DND-41 (cell line): ENCODE measurements around the gene SLC22A15.

ENCODE experiments used
- ATAC-seq: fragments of 200-7000 bp; cut with Tn5 transposase; 3 replicates; pipeline ENCODE4 v1.9.1; 2021; ENCODE audit warnings: low read depth; ENCODE audit not compliant: insufficient read depth
- DNase-seq: peaks from one replicate; pipeline ENCODE4 v3.0.0-alpha.2; 2020
- H2AFZ ChIP-seq: 2 replicates; pipeline ENCODE4 v1.6.0; 2012; ENCODE audit warnings: low read depth, low read length
- H3K27ac ChIP-seq: 2 replicates; pipeline ENCODE4 v1.5.1; 2012; ENCODE audit warnings: low read length, inconsistent platforms
- H3K27me3 ChIP-seq: fragments of 200-600 bp; sonication (generic); 2 replicates; pipeline ENCODE4 v1.6.0; 2012; ENCODE audit warnings: low read length, mild to moderate bottlenecking, inconsistent platforms; ENCODE audit not compliant: insufficient read depth, poor library complexity
- H3K36me3 ChIP-seq: 2 replicates; pipeline ENCODE4 v1.5.1; 2012; ENCODE audit warnings: low read length, inconsistent platforms; ENCODE audit not compliant: insufficient read depth
- H3K4me1 ChIP-seq: 2 replicates; pipeline ENCODE4 v1.5.1; 2012; ENCODE audit warnings: mild to moderate bottlenecking, low read length; ENCODE audit not compliant: insufficient read depth
- H3K4me2 ChIP-seq: 2 replicates; pipeline ENCODE4 v1.6.0; 2012; ENCODE audit warnings: mild to moderate bottlenecking, moderate library complexity, low read length, inconsistent platforms; ENCODE audit not compliant: insufficient read depth
- H3K4me3 ChIP-seq, 2 experiments: fragments of 200-600 bp in 1 of 2; shearing (Covaris generic) in 1 of 2; 2 replicates each; pipeline ENCODE4 v1.5.1; 2012 to 2016; ENCODE audit warnings: inconsistent platforms in 2 of 2, low read length in 2 of 2, mild to moderate bottlenecking in 2 of 2, low read depth in 1 of 2, moderate library complexity in 1 of 2
- H3K79me2 ChIP-seq: 2 replicates; pipeline ENCODE4 v1.6.0; 2012; ENCODE audit warnings: low read length, inconsistent platforms; ENCODE audit not compliant: insufficient read depth
- H3K9ac ChIP-seq: 2 replicates; pipeline ENCODE4 v1.6.0; 2012; ENCODE audit warnings: low read depth, mild to moderate bottlenecking, inconsistent platforms, low read length, moderate library complexity
- H3K9me3 ChIP-seq: 2 replicates; pipeline ENCODE4 v1.5.1; 2012; ENCODE audit warnings: low read length, moderate library complexity, mild to moderate bottlenecking, inconsistent platforms; ENCODE audit not compliant: insufficient read depth, severe bottlenecking
- H4K20me1 ChIP-seq: 2 replicates; pipeline ENCODE4 v1.6.0; 2012; ENCODE audit warnings: low read length; ENCODE audit not compliant: insufficient read depth
- EZH2 ChIP-seq: IDR thresholded peaks from 3 replicates; pipeline ENCODE4 v1.6.1; 2012; ENCODE audit warnings: borderline replicate concordance, low read depth, mild to moderate bottlenecking, moderate library complexity, low read length, inconsistent platforms; ENCODE audit not compliant: severe bottlenecking
- TF ChIP-seq, protein P1 (sequence below): IDR thresholded peaks from 2 replicates; pipeline ENCODE4 v1.5.1; 2012; ENCODE audit warnings: borderline replicate concordance, low read length, moderate library complexity, mild to moderate bottlenecking; ENCODE audit not compliant: poor library complexity, severe bottlenecking; ENCODE audit errors: extremely low read depth

Gene SLC22A15

DNA sequence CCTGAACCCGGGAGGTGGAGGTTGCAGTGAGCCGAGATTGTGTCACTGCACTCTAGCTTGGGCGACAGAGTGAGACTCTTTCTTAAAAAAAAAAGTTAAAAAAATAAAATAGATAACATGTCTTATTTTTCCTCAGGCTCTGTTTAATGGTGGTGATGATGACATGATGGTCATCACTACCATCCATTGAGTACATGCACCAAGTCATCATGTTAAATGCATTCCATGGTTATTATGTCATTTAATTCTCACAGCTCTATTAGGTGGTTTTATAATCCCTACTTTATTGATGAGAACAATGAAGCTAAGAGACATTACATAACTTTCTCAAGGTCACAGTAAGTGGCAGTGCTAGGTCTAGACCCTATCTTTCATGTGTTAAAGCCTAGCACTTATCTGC is 100.5 kb downstream of the SLC22A15 start:
- no peak overlapping the region for H3K27ac ChIP-seq
- no peak for DNase-seq
- no peaks in the 10 kb centered on the region for H3K4me1 ChIP-seq
- TF ChIP-seq, protein P1, sequence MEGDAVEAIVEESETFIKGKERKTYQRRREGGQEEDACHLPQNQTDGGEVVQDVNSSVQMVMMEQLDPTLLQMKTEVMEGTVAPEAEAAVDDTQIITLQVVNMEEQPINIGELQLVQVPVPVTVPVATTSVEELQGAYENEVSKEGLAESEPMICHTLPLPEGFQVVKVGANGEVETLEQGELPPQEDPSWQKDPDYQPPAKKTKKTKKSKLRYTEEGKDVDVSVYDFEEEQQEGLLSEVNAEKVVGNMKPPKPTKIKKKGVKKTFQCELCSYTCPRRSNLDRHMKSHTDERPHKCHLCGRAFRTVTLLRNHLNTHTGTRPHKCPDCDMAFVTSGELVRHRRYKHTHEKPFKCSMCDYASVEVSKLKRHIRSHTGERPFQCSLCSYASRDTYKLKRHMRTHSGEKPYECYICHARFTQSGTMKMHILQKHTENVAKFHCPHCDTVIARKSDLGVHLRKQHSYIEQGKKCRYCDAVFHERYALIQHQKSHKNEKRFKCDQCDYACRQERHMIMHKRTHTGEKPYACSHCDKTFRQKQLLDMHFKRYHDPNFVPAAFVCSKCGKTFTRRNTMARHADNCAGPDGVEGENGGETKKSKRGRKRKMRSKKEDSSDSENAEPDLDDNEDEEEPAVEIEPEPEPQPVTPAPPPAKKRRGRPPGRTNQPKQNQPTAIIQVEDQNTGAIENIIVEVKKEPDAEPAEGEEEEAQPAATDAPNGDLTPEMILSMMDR, result no peak
- no peak for TF ChIP-seq EZH2
- H2AFZ ChIP-seq, result no peak overlapping the region
- H3K4me3 ChIP-seq, result no peak overlapping the region
- H3K36me3 ChIP-seq, result no peaks in the 10 kb centered on the region
- no peaks in the 10 kb centered on the region for H3K79me2 ChIP-seq
- peaks cover 3% of the 10 kb centered on the region for H3K27me3 ChIP-seq
- H3K9ac ChIP-seq, result no peak overlapping the region
- H3K9me3 ChIP-seq, result no peaks in the 10 kb centered on the region
- no peaks in the 10 kb centered on the region for H4K20me1 ChIP-seq
- no peak overlapping the region for H3K4me2 ChIP-seq
- ATAC-seq, result no peak

DNA sequence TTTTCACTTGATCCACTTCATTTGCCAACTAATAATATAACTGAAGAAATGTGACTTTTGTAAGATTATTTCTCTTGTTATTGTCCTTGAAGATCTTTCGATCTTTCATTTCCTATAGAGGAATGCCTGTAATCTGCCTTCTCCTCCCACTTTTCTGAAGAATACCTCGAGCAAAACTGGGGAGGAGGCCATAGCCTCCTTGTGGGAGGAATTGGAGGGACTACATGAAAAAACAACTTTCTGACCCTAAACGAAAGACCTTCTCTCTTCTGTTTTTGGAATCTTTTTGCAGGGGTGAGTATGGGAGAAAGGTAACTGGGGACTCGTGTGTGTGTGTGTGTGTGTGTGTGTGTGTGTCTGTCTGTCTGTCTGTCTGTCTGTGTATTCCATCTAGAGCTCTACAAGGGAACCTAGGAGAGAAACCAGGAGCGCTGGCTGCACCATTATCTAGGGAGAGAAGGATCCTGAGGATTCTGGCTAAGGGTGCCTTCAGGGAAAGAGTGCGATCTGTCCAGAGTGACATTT is 102.4 kb downstream of the SLC22A15 start:
- no peaks in the 10 kb centered on the region for H3K4me1 ChIP-seq
- H3K4me3 ChIP-seq, result no peak overlapping the region
- H3K9ac ChIP-seq, result no peak overlapping the region
- H3K4me2 ChIP-seq, result no peak overlapping the region
- no peak overlapping the region for H2AFZ ChIP-seq
- H3K9me3 ChIP-seq, result no peaks in the 10 kb centered on the region
- ATAC-seq (no peak), DNase-seq (no peak)
- H3K36me3 ChIP-seq, result no peaks in the 10 kb centered on the region
- H4K20me1 ChIP-seq, result no peaks in the 10 kb centered on the region
- H3K79me2 ChIP-seq, result no peaks in the 10 kb centered on the region
- TF ChIP-seq EZH2, result no peak
- TF ChIP-seq, protein P1, result no peak
- peaks cover 3% of the 10 kb centered on the region for H3K27me3 ChIP-seq
- no peak overlapping the region for H3K27ac ChIP-seq

DNA sequence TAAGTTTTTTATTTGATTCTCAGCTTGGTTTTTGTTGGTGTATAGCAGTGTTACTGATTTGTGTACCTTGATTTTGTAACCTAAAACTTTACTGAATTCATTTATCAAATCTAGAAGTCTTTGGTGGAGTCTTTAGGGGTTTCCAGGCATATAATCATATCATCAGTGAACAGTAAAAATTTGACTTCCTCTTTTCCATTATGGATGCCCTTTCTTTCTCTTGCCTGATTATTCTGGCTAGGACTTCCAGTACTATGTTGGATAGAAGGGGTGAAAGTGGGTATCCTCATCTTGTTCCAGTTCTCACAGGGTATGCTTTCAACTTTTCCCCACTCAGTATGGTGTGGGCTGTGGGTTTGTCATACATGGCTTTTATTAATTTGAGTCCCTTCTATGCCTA is 111.3 kb downstream of the SLC22A15 start:
- Histone ChIP-seq H3K4me2 (no peak overlapping the region), H3K9ac (no peak overlapping the region), H3K27ac (no peak overlapping the region), H3K79me2 (no peaks in the 10 kb centered on the region), H4K20me1 (no peaks in the 10 kb centered on the region), H3K4me1 (no peaks in the 10 kb centered on the region), H3K27me3 (peaks cover 4% of the 10 kb centered on the region), H3K36me3 (no peaks in the 10 kb centered on the region), H3K4me3 (no peak overlapping the region), H2AFZ (no peak overlapping the region), H3K9me3 (peaks cover 13% of the 10 kb centered on the region)
- TF ChIP-seq EZH2, result no peak
- TF ChIP-seq, protein P1, result no peak
- no peak for DNase-seq
- ATAC-seq, result no peak

DNA sequence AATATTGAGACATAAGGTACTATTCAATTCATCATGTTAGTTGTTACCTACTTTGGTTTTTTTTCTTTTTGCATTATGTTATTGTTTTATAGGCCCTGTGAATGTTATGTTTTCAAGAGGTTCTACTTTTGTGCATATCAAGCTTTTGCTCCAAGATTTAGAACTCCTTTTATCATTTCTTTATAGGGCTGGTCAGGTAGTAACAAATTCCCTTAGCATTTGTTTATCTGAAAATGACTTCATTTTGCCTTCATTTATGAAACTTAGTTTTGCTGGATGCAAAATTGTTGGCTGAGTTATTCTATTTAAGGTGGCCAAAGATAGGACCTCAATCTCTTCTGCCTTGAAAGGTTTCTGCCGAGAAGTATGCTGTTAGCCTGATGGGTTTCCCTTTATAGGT is 113.6 kb downstream of the SLC22A15 start:
- H3K36me3 ChIP-seq, result no peaks in the 10 kb centered on the region
- H2AFZ ChIP-seq, result no peak overlapping the region
- H3K79me2 ChIP-seq, result no peaks in the 10 kb centered on the region
- H4K20me1 ChIP-seq, result no peaks in the 10 kb centered on the region
- TF ChIP-seq EZH2, result no peak
- TF ChIP-seq, protein P1, result no peak
- H3K27me3 ChIP-seq, result peaks cover 2% of the 10 kb centered on the region
- peaks cover 13% of the 10 kb centered on the region for H3K9me3 ChIP-seq
- no peak overlapping the region for H3K4me2 ChIP-seq
- H3K27ac ChIP-seq, result no peak overlapping the region
- no peaks in the 10 kb centered on the region for H3K4me1 ChIP-seq
- ATAC-seq (no peak), DNase-seq (no peak)
- H3K9ac ChIP-seq, result no peak overlapping the region
- H3K4me3 ChIP-seq, result no peak overlapping the region
